T47D (cell line): ENCODE measurements around the gene PLBD1.

Experiments
- DNase-seq, 2 experiments: peaks; one replicate each; pipeline versions ENCODE4 v3.0.0 to v3.0.0-alpha.2; 2011 to 2012; ENCODE audit warnings: low read depth in 1 of 2, low spot score in 1 of 2
- JUND ChIP-seq: IDR thresholded peaks from 2 replicates; pipeline ENCODE4 v1.6.1; 2012; ENCODE audit warnings: low read depth
- in situ Hi-C: cut with HindIII; loops from 2 replicates; pipeline ENCODE4 v1.10.0; 2016; ENCODE audit warnings: low sequenced_read_pairs, low pct_unique_long_range_greater_than_20kb

PLBD1 gene

DNA sequence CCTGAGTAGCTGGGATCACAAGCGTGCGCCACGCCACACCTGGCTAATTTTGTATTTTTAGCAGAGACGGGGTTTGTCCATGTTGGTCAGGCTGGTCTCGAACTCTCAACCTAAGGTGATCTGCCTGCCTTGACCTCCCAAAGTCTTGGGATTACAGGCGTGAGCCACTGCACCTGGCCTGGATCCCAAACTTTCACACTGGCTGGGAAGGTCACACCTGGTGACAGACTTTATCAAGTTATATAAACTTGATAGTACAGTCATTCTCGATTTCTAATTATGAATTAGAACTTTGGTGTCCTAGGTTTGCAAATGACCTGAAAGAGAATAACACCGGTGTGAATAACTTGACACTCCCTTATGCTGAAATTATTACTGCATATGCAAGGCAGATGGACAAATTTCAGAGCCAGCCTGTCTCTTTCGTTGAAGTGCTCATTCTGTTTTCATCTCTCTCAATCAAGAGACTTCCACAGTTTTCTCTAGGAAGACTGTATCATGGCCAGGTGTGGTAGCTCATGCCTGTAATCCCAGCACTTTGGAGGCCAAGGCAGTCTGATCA lies 5.9 kb downstream of the PLBD1 start:
- DNase-seq, result no peak
- in situ Hi-C loops, result no loop called here
- TF ChIP-seq JUND, result no peak

DNA sequence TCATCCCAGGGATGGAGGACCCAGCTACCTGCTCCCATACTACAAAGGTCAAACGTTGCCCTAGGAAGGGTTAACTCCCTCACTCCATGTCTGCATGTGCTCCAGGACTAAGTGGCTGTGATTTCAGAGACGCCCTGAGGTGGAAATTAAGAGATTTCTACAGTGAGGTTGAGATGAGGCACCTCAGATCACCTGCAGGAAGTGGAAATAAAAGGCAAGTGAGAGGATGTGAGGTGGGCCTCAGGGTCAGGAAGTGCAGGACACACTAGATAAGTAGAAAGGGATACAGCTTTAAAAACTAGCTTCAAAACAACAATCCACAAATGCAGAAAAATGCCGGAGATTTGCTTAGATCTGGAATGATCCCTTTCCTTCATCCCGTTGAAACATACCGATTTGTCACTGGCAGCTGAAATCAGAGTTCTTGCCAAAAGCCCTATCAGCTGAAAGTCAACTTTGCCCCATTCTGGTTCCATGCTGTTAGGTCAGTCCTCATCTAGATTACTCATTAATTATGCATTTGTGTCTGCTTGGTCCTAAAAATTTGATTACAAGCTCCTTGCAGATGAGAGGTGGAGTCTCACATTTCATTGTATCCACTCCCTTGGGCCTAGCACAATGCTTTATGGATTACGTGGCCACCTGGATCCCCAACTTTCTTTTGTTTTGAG lies 6.6 kb downstream of the PLBD1 start:
- in situ Hi-C loops, result no loop called here
- no peak for TF ChIP-seq JUND
- DNase-seq, result no peak

DNA sequence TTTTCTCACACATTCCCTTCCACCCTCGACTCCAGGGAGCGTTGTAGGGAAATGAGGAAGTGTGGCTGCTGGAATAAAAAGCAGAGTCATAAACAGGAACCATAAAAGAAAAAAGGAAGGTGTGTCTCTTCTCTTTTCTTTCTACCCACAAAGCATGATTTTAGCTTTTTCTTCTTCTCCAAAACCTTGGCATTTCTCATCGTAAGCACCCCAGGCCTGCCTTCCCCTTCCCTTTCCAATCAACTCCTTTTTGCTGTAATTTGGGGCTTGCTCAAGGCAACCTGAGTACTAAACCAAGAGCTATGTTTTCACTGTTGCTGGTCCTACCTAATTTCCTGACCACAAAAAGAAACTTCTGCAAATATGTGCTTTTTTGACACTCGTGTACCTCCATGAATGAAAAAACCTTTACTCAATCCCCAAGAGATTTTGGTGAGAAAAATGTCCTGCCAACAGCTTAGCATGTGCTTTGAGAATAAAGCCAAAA lies 9.2 kb downstream of the PLBD1 start:
- in situ Hi-C loops, result no loop called here
- no peak for DNase-seq
- TF ChIP-seq JUND, result no peak

DNA sequence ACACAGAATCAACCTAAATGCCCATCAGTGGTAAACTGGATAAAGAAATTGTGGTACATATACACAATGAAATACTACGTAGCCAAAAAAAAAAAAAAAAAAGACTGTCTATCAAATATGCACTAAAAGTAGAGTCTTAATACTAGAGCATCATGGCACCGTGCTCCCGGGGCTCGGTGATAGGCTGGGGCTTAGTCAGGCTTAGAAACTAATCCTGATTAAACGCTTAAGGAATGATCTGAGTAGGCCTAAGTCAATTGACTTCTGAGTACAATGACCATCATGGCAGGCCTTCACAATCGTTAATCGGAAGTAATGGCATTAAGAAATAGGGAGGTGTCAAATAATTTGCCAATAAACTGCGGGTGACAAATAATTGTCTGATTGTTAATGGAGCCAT lies 9.7 kb downstream of the PLBD1 start:
- no peak for DNase-seq
- no peak for TF ChIP-seq JUND
- in situ Hi-C loops, result no loop called here

DNA sequence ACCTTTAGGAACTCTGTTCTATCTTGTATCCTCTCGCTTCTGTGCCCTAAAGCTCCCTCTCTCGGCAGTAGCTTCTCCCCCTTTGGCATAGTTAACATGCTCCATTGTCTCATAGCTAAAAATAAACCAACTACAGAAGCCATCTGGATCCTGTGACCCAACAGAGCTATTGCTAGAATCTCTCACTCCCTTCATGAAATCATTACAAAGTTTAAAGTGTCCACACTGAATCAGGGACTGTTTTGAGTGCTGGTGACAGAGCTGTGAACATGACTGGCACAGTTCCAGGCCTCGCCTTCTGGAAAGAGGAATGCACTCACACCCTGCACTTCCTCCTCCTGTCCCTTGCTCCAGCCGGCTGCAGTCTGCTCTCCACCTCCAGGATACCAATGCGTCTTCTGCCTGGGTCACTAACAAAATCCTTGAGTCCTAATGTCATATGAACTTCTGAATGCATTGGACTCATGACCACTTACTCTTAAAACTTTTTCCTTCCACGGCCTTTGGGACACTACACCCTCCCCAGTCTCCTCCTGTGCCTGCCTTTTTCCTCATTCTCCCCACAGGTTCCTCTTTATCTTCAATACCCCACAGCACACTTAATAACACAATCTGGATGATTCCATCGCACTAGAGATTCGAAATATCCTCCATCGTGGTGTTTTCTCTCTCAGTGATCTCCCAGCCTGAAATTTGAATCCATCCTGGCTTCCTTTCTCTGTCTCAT lies 13.2 kb downstream of the PLBD1 start:
- no peak for TF ChIP-seq JUND
- DNase-seq, result peak in 1 of 2 experiments; percentile 65
- in situ Hi-C loops, result no loop called here

DNA sequence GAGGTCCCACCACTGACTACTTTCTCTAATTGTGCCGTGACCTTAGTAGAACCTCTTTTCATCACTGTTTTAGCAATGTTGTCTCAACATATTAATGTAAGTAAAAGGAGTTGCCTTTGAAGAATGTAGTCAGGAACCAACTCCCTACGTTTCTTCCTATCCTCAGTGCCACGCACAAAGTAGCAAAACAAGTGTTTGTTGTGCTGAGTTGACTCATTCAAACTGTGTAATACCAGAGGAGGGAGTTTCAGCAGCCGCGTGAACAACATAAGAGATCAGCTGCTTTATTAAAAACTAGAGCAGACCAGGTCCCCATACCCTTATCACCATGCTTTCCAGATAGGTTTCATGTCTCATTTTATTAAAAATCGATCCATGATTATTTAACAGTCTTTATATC lies 19.1 kb downstream of the PLBD1 start:
- no peak for TF ChIP-seq JUND
- in situ Hi-C loops, result no loop called here
- no peak for DNase-seq

DNA sequence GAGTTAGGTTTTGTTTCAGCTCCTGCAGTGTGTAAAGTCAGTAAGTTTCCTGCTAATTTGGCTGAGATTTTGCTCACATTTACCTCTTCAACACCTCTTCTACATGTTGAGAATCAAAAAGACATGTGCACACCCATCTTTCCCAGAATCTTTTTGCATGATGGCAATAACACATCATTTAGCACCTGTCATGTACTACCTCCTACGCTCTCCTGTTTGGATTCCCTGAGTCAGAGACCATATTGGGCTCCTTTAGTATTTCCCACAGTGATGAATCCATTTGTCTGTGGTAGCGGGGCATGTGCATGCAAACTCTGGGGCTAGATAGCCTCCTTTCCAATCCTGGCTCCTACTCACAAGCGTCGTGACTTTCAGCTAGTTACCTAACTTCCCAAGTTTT lies 20.1 kb downstream of the PLBD1 start:
- no peak for DNase-seq

DNA sequence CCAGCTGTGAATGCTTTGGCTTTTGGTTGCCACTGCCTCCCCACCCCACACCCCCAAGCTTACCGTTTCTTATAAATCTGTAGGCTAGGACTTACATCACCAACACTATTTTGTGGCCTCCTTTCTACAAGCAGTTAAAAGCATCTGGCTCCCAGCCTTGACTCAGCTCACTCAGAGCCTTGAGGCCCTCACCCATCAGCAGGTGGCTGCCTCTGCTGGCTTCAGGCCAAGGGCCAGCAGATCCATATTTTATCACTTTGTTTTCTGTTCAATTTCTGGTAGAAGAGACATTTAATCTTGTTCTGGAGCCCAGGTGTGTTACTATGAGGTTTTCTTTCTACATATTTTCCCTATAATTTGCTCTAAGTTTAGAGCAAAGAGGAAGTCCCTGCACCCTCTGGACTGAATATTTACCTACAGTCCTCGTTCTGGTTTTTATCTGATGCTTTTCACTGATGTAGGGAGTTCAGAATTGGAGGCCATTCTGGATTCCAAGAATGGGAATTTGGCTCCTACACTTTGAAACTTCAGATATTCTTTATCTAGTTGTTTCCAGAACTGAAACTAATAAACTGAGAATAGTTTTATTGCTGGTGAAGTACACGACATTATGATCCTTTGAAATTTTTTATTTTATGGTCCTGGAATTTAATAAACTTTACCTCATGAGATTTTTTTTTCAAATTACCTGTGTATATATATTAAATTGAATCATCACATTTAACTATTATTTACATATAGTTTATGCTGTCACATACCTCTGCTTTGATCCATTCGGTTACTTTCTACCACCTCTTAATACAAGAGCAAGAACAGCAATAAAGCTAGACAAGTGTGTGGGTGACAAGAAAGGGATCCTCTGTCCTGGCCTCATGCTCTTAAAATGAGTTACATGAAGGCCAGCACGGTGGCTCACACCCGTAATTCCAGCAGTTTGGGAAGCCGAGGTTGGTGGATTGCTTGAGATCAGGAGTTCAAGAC lies 22.2 kb downstream of the PLBD1 start:
- in situ Hi-C loops, result no loop called here
- no peak for TF ChIP-seq JUND
- no peak for DNase-seq

More for the DNA sequence above, 20.1 kb downstream of the PLBD1 start:
- no peak for TF ChIP-seq JUND
- in situ Hi-C loops, result no loop called here

DNA sequence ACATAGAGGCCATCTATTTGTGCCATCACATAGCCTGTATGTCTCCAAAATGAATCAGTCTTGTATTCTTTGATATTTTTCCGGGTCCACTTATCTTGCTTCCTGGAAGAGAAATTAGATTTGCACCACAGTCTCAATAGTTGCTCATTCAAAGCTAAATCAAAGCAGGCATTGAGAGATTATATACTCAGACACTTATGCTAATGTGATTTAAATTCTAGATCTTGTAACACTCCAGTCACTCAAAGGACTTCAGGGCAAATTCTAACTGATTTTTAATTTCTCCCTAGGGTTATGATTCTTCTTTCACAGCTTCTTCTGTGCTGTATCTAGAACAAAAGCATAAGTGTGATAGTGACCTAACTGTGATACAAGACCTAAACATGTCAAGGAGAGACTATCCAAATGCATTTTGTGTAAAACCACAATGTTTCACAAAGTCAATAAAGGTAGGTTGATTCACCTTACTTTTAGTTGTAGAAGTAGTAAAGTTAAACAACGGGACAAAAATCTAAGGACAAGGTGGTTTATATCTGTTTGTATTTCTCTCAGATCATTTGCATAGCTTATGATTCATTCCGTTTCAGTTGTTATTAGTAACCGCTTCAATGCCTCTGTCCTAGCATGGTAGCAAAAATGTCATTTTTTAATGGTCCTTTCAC lies 26.8 kb downstream of the PLBD1 start:
- in situ Hi-C loops, result no loop called here
- DNase-seq, result no peak
- TF ChIP-seq JUND, result no peak

DNA sequence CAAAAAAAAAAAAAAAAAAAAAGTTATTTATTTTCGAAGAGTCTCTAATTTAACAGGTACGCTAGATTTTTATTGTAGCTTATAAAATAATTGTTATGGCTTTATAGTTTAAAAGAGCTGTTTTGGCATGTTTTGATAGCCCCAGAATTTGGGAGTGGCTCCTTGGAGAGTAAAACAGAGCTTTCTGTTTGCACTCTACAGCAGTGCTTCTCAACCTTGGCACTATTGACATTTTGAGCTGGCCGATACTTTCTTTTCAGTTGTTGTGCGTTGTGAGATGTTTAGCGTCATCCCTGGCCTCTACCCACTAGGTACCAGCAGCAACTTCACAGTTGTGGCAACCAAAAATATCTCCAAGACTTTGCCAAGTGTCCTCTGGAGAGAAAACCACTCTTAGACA lies 30.6 kb downstream of the PLBD1 start:
- in situ Hi-C loops, result no loop called here
- no peak for DNase-seq
- no peak for TF ChIP-seq JUND

DNA sequence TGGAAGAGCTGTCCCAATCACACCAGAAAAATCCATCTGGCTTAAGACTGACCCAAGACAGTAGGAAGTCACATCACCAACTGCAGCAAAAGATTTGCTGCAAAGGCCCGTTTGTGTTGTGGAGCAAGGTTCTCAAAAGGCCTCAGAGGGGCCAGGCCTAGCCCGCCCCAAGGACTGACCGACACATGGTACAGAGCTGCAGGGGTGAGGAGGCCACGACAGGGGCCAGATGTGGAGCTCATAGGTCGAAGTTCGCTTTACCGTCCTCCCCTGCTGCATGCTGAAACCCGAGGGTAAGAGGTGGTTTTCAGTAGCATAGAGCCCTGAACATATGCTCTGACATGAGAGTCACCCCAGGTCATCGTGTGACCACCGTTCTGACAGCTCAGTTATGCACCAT lies 35.5 kb downstream of the PLBD1 start:
- TF ChIP-seq JUND, result no peak
- in situ Hi-C loops, result no loop called here

DNA sequence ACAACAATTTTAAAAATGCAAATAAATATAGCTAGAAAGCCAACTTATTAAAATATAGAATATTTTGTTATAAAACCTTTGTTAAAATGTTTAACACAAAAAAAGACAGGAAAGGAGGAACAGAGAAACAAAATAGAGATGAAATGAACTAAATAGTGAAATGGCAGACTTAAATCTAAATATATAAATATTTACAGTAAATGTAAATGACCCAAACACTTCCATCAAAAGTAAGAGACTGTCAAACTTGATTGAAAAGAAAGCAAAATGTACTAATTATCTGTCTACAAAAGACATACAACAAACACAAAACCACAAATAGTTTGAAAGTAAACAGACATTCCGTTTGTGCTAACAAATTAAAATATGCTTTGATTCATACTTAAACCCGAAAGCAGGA lies 41.7 kb downstream of the PLBD1 start:
- no peak for DNase-seq
- no peak for TF ChIP-seq JUND

More for the DNA sequence above, 35.5 kb downstream of the PLBD1 start:
- no peak for DNase-seq

More for the DNA sequence above, 41.7 kb downstream of the PLBD1 start:
- in situ Hi-C loops, result no loop called here
